ENCODE results near the gene ANKMY1.

Gene ANKMY1

DNA sequence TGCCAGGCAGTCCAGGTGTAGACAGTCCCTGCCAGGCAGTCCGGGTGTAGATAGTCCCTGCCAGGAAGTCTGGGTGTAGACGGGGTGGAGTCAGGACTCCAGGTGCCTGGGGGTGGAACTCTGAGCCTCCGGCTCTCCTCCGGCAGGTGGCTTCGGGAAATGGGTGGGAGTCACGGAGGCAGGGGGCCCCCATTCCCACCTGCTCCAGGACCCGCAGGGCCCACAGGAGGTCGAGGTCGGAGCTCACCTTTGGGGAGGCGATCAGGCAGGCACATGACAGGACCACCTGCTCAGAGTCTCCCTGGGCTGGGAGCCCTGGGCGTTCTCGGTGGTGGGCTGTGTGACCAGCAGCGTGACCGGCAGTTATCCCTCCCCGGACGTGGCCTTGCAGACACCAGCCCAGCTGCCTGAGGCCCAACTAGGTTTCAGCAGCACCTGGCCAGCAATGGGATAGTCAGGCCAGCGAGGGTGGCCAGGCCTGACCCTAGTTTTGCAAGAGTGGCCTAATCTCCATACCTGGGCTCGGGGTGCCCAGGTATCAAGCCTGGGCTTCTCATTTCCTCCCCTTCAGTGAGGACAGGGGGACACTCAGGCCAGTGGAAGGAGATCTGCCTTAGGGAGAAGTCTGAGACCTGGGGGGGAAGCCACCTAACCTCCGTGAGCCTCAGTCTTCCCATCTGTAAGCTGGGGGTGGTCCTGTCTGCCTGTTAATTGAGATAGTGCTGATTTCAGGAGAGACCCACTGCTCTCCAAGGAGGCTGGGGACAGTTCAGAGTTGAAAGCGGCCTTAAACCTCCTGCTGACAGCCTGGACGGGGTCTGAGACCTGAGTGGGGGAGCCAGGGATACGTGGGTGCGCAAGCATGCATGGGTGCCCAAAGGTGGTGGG is 109.2 kb downstream of the ANKMY1 start:
- DNase-seq (ENCODE audit: extremely low read depth, low read depth) = no peak
- H3K4me3 ChIP-seq (replicated peaks; ENCODE audit: low read depth, low read length) = no peak overlapping the region
- TF ChIP-seq, protein P1, sequence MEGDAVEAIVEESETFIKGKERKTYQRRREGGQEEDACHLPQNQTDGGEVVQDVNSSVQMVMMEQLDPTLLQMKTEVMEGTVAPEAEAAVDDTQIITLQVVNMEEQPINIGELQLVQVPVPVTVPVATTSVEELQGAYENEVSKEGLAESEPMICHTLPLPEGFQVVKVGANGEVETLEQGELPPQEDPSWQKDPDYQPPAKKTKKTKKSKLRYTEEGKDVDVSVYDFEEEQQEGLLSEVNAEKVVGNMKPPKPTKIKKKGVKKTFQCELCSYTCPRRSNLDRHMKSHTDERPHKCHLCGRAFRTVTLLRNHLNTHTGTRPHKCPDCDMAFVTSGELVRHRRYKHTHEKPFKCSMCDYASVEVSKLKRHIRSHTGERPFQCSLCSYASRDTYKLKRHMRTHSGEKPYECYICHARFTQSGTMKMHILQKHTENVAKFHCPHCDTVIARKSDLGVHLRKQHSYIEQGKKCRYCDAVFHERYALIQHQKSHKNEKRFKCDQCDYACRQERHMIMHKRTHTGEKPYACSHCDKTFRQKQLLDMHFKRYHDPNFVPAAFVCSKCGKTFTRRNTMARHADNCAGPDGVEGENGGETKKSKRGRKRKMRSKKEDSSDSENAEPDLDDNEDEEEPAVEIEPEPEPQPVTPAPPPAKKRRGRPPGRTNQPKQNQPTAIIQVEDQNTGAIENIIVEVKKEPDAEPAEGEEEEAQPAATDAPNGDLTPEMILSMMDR (IDR thresholded peaks at IDR 0.05; ENCODE audit: low read depth, low read length, missing control alignments) = no peak

DNA sequence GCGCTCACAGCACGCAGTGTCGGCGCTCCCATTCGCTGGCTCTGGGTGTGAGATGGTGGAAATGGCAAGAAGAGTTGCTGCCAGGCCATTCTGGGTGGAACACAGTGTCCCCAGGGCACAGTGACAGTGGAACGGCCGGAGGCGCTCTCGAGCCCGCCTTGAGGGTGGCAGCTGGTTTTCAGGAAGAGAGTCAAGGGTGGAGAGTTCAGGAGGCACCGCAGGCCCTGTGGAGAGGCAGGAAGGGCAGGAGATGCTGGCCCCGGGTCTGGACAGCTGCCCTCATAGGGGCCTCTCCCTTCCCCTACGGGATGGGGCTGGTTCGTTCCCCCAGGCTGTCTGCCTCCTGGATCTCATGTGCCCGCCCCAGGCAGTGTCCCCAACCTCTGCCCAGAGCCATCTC is 109.9 kb downstream of the ANKMY1 start:
- DNase-seq (ENCODE audit: extremely low read depth, low read depth) = no peak
- H3K4me3 ChIP-seq (replicated peaks; ENCODE audit: low read depth, low read length) = no peak overlapping the region
- TF ChIP-seq, protein P1 (IDR thresholded peaks at IDR 0.05; ENCODE audit: low read depth, low read length, missing control alignments) = no peak

DNA sequence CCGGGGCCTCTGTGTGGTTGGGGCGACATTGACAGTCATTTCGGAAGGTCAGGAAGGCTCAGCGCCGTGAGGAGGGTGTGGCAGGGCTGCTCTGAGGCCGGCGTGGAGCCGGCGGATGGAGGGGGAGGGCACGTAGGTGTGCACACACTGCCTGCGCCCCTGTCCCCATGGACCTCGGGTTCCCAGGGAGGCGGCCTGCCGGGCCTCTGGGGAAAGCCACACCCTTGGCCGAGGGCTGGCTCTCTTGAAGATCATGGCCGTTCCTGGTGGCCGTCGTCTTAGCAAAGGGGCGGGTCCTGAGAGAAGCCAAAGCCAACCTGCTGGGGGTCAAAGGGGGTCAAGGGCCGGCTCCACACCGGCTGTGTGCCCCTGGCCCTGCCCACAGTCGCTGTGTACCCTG is 110.5 kb downstream of the ANKMY1 start:
- TF ChIP-seq, protein P1 (IDR thresholded peaks at IDR 0.05; ENCODE audit: low read depth, low read length, missing control alignments) = no peak
- H3K4me3 ChIP-seq (replicated peaks; ENCODE audit: low read depth, low read length) = no peak overlapping the region
- DNase-seq (ENCODE audit: extremely low read depth, low read depth) = no peak

DNA sequence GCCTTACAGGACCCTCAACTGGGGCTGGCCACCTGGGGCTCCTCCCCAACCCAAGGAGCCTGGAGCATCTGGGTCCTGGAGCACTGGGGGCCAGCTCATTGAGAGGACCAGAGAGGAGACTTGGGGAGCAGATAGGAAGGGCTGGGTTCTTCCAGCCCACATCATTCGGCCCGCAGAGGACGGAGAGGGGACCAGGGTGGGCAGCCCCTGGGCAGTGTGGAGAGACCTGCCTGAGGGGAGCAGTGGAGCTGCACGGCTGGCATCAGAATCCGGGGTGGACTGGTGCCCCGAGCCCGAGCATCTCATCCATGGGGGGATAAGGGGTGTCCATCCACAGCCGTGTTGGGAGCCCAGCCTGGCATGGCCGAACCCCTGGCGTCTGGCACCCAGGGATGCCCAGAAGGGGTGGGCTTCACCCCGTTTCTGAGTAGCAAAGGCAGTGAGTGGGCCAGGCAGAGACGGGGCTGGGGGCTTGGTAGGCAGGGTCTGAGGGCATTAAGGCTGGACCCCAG is 111.1 kb downstream of the ANKMY1 start:
- DNase-seq (ENCODE audit: extremely low read depth, low read depth) = no peak
- H3K4me3 ChIP-seq (replicated peaks; ENCODE audit: low read depth, low read length) = no peak overlapping the region
- TF ChIP-seq, protein P1 (IDR thresholded peaks at IDR 0.05; ENCODE audit: low read depth, low read length, missing control alignments) = no peak

DNA sequence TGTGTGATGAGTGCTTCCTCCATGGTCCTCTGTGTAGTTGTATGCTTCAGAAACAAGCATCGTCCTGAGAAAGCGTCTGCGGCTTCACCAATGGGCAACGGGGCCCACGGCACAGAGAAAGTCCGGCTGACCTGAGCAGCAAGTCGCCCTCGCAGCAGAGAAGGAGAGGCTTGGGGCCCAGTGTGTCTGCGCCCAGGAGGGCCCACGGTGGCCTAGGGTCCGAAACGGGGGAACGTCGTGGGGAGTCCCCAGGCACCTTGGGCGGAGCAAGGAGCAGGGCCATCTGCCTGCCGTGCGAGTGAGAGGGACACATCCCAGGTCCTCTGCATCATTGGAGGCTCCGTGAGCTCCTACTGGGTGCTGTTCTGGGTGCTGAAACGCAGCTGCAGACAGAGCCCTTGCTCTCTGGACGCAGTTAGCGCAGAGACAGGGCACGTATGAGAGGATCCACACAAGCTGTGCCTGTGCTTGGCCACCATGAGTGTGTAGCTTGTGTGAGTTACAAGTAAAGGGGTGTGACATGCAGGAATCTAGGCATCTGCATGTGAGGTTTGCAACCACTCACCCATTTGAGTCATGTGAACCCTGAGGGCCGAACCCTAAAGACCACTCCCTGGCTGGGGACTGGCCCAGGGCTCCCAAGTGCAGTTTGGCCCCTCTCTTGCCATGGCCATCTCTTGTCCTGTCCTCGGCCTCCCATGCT is 111.7 kb downstream of the ANKMY1 start:
- no peak overlapping the region for H3K4me3 ChIP-seq (replicated peaks; ENCODE audit: low read depth, low read length)
- TF ChIP-seq, protein P1 (IDR thresholded peaks at IDR 0.05; ENCODE audit: low read depth, low read length, missing control alignments) = no peak
- DNase-seq (ENCODE audit: extremely low read depth, low read depth) = no peak

DNA sequence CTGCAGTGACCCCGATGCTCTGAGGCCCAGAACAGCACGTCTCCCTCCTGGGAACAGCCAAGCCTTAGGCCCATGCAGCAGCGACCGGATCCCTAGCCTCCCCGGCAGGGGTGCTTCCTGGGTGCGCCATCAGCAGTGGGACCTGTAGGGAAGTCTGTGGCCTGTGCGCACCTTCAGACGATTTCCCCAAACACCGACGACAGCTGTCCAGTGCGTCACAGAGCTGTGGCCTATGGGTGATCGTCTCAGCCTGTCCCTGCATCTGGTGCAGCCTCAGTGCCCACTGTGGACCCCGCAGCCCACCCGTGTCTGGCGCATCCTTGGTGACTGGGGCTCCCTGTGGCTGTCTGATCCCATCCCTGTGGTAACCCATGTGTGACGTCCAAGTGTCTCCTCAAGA is 113.3 kb downstream of the ANKMY1 start:
- no peak for DNase-seq (ENCODE audit: extremely low read depth, low read depth)
- TF ChIP-seq, protein P1 (IDR thresholded peaks at IDR 0.05; ENCODE audit: low read depth, low read length, missing control alignments) = no peak
- no peak overlapping the region for H3K4me3 ChIP-seq (replicated peaks; ENCODE audit: low read depth, low read length)
